BLaER1 treated with 17β-estradiol and CSF1 and Interleukin-3, amounts not matched to agents 10 nM and 100 nM (cell line): ENCODE data around the gene GPR31.

Experiments
- H3K27ac ChIP-seq, 11 experiments: shearing (Covaris generic); formaldehyde crosslinking; 2 replicates each; pipeline ENCODE4 v1.8.1; 2022
- H3K27me3 ChIP-seq, 11 experiments: shearing (Covaris generic); formaldehyde crosslinking; 2 replicates each; pipeline ENCODE4 v1.8.1; 2022
- H3K36me3 ChIP-seq, 11 experiments: shearing (Covaris generic); formaldehyde crosslinking; 2 replicates each; pipeline ENCODE4 v1.8.1; 2022
- H3K4me1 ChIP-seq, 10 experiments: shearing (Covaris generic); formaldehyde crosslinking; 2 replicates each; pipeline ENCODE4 v1.8.1; 2022
- H3K4me2 ChIP-seq, 11 experiments: shearing (Covaris generic); formaldehyde crosslinking; 2 replicates each; pipeline ENCODE4 v1.8.1; 2022
- H3K4me3 ChIP-seq, 10 experiments: shearing (Covaris generic); formaldehyde crosslinking; 2 replicates each; pipeline ENCODE4 v1.8.1; 2022
- H3K9ac ChIP-seq, 11 experiments: shearing (Covaris generic); formaldehyde crosslinking; 2 replicates each; pipeline ENCODE4 v1.8.1; 2022
- H3K9me3 ChIP-seq, 11 experiments: shearing (Covaris generic); formaldehyde crosslinking; replicated peaks in 1 of 11; 2 replicates each; pipeline ENCODE4 v1.8.1; 2022
- H4K20me1 ChIP-seq, 11 experiments: shearing (Covaris generic); formaldehyde crosslinking; 2 replicates each; pipeline ENCODE4 v1.8.1; 2022
- Cebpa-rat ChIP-seq, 11 experiments: shearing (Covaris generic); IDR thresholded peaks; 2 replicates each; pipeline ENCODE4 v1.8.1; 2022

GPR31 gene

GRCh38 chr6:167130712-167131684 is 26.8 kb downstream of the GPR31 start:
- peak overlapping the region in 7 of 11 experiments; percentile 62 to 77 (median 72); a peak in 9 of 22 replicates for H3K4me2 ChIP-seq
- H3K9me3 ChIP-seq = peaks cover 5 to 22% (median 10%) of the 10 kb centered on the region in 11 experiments; a peak in 21 of 22 replicates
- peak overlapping the region in 1 of 11 experiments; percentile 64; a peak in 1 of 22 replicates for H3K27ac ChIP-seq
- H3K27me3 ChIP-seq = no peaks in the 10 kb centered on the region
- no peak overlapping the region for H3K9ac ChIP-seq
- H3K36me3 ChIP-seq = no peaks in the 10 kb centered on the region
- TF ChIP-seq Cebpa-rat (IDR thresholded peaks at IDR 0.05) = no peak
- H3K4me3 ChIP-seq = no peak overlapping the region
- no peaks in the 10 kb centered on the region for H4K20me1 ChIP-seq
- peaks cover 0 to 34% (median 25%) of the 10 kb centered on the region in 10 experiments; a peak in 17 of 20 replicates for H3K4me1 ChIP-seq

- no peak for TF ChIP-seq Cebpa-rat (IDR thresholded peaks at IDR 0.05)
- H3K9me3 ChIP-seq = peaks cover 5 to 23% (median 10%) of the 10 kb centered on the region in 11 experiments; a peak in 21 of 22 replicates
- no peaks in the 10 kb centered on the region for H3K27me3 ChIP-seq
- no peaks in the 10 kb centered on the region for H4K20me1 ChIP-seq
- no peaks in the 10 kb centered on the region for H3K36me3 ChIP-seq
- peaks cover 0 to 34% (median 25%) of the 10 kb centered on the region in 10 experiments; a peak in 17 of 20 replicates for H3K4me1 ChIP-seq
- H3K27ac ChIP-seq = peak overlapping the region in 4 of 11 experiments; percentile 46 to 64 (median 48); a peak in 5 of 22 replicates
- H3K4me3 ChIP-seq = no peak overlapping the region
- H3K9ac ChIP-seq = no peak overlapping the region
- H3K4me2 ChIP-seq = peak overlapping the region in 8 of 11 experiments; percentile 62 to 77 (median 72); a peak in 16 of 22 replicates
These were observed 27.6 kb downstream of the GPR31 start for GRCh38 chr6:167130008-167130677.

GRCh38 chr6:167129562-167129961 is 28.2 kb downstream of the GPR31 start:
- H3K27ac ChIP-seq = peak overlapping the region in 5 of 11 experiments; percentile 7 to 64 (median 47); a peak in 5 of 22 replicates
- no peak for TF ChIP-seq Cebpa-rat (IDR thresholded peaks at IDR 0.05)
- peaks cover 5 to 23% (median 10%) of the 10 kb centered on the region in 11 experiments; a peak in 21 of 22 replicates for H3K9me3 ChIP-seq
- peak overlapping the region in 3 of 11 experiments; percentile 5 to 48 (median 23); a peak in 4 of 22 replicates for H3K9ac ChIP-seq
- no peaks in the 10 kb centered on the region for H3K27me3 ChIP-seq
- no peak overlapping the region for H3K4me3 ChIP-seq
- H4K20me1 ChIP-seq = no peaks in the 10 kb centered on the region
- H3K36me3 ChIP-seq = no peaks in the 10 kb centered on the region
- H3K4me1 ChIP-seq = peaks cover 0 to 34% (median 25%) of the 10 kb centered on the region in 10 experiments; a peak in 17 of 20 replicates
- peak overlapping the region in 10 of 11 experiments; percentile 24 to 77 (median 71); a peak in 19 of 22 replicates for H3K4me2 ChIP-seq

GRCh38 chr6:167129159-167129558 is 28.6 kb downstream of the GPR31 start:
- Histone ChIP-seq H3K4me1 (peaks cover 0 to 35% (median 29%) of the 10 kb centered on the region in 10 experiments; a peak in 17 of 20 replicates), H3K4me3 (no peak overlapping the region; a peak in 1 of 20 replicates), H3K9ac (peak overlapping the region in 3 of 11 experiments; percentile 5 to 48 (median 23); a peak in 4 of 22 replicates), H4K20me1 (no peaks in the 10 kb centered on the region), H3K27me3 (no peaks in the 10 kb centered on the region), H3K36me3 (no peaks in the 10 kb centered on the region), H3K27ac (peak overlapping the region in 4 of 11 experiments; percentile 46 to 64 (median 48); a peak in 6 of 22 replicates), H3K4me2 (peak overlapping the region; percentile 12 to 77 (median 70); a peak in 19 of 22 replicates), H3K9me3 (peaks cover 5 to 23% (median 10%) of the 10 kb centered on the region in 11 experiments; a peak in 21 of 22 replicates)
- TF ChIP-seq Cebpa-rat (IDR thresholded peaks at IDR 0.05) = peak in 5 of 11 experiments; percentile 34 to 74 (median 57); a peak in 6 of 22 replicates

- no peaks in the 10 kb centered on the region for H3K36me3 ChIP-seq
- no peaks in the 10 kb centered on the region for H3K27me3 ChIP-seq
- H3K4me1 ChIP-seq = peaks cover 6 to 47% (median 41%) of the 10 kb centered on the region in 10 experiments
- peak overlapping the region in 1 of 11 experiments; percentile 64; a peak in 1 of 22 replicates for H3K27ac ChIP-seq
- H3K9me3 ChIP-seq = peaks cover 5 to 23% (median 10%) of the 10 kb centered on the region in 11 experiments; a peak in 21 of 22 replicates
- no peaks in the 10 kb centered on the region for H4K20me1 ChIP-seq
- no peak overlapping the region for H3K4me3 ChIP-seq
- no peak overlapping the region; a peak in 2 of 22 replicates for H3K4me2 ChIP-seq
- no peak for TF ChIP-seq Cebpa-rat (IDR thresholded peaks at IDR 0.05)
- H3K9ac ChIP-seq = no peak overlapping the region
These were observed 29.8 kb downstream of the GPR31 start for GRCh38 chr6:167127785-167128531.

GRCh38 chr6:167125855-167126349 is 31.9 kb downstream of the GPR31 start:
- no peak overlapping the region for H3K4me2 ChIP-seq
- TF ChIP-seq Cebpa-rat (IDR thresholded peaks at IDR 0.05) = no peak
- H3K36me3 ChIP-seq = no peaks in the 10 kb centered on the region
- H3K9ac ChIP-seq = no peak overlapping the region
- H3K27me3 ChIP-seq = no peaks in the 10 kb centered on the region
- no peak overlapping the region for H3K27ac ChIP-seq
- peaks cover 5 to 23% (median 10%) of the 10 kb centered on the region in 11 experiments; a peak in 21 of 22 replicates for H3K9me3 ChIP-seq
- peaks cover 24 to 67% (median 61%) of the 10 kb centered on the region in 10 experiments for H3K4me1 ChIP-seq
- no peaks in the 10 kb centered on the region for H4K20me1 ChIP-seq
- H3K4me3 ChIP-seq = no peak overlapping the region

GRCh38 chr6:167125410-167125809 is 32.4 kb downstream of the GPR31 start:
- Histone ChIP-seq H3K4me1 (peaks cover 29 to 66% (median 61%) of the 10 kb centered on the region in 10 experiments), H3K9ac (no peak overlapping the region), H3K27me3 (no peaks in the 10 kb centered on the region), H4K20me1 (no peaks in the 10 kb centered on the region), H3K27ac (no peak overlapping the region), H3K4me2 (no peak overlapping the region), H3K4me3 (no peak overlapping the region), H3K9me3 (peaks cover 5 to 23% (median 10%) of the 10 kb centered on the region in 11 experiments; a peak in 21 of 22 replicates), H3K36me3 (no peaks in the 10 kb centered on the region)
- TF ChIP-seq Cebpa-rat (IDR thresholded peaks at IDR 0.05) = no peak

GRCh38 chr6:167124753-167125152 is 33.0 kb downstream of the GPR31 start:
- H3K9ac ChIP-seq = no peak overlapping the region
- no peaks in the 10 kb centered on the region for H4K20me1 ChIP-seq
- no peak for TF ChIP-seq Cebpa-rat (IDR thresholded peaks at IDR 0.05)
- H3K4me3 ChIP-seq = no peak overlapping the region
- peaks cover 34 to 66% (median 57%) of the 10 kb centered on the region in 10 experiments for H3K4me1 ChIP-seq
- H3K4me2 ChIP-seq = peak overlapping the region in 2 of 11 experiments; percentile 24 to 81; a peak in 1 of 22 replicates
- H3K27me3 ChIP-seq = no peaks in the 10 kb centered on the region
- no peaks in the 10 kb centered on the region for H3K36me3 ChIP-seq
- peaks cover 5 to 28% (median 14%) of the 10 kb centered on the region in 11 experiments; a peak in 21 of 22 replicates for H3K9me3 ChIP-seq
- no peak overlapping the region for H3K27ac ChIP-seq
